ENCODE data around the gene CALCA. TPM values are rescaled to one million over a fixed set of nuclear protein-coding genes. Genes with fewer than 3 reads are reported as not detected.
"Not testable (repeated sequence)": the region's sequence is repeated elsewhere in the genome, so short reads cannot be mapped to it uniquely, and the experiment has no call there.

CALCA gene, protein sequence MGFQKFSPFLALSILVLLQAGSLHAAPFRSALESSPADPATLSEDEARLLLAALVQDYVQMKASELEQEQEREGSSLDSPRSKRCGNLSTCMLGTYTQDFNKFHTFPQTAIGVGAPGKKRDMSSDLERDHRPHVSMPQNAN
- not detected for total RNA-seq

DNA sequence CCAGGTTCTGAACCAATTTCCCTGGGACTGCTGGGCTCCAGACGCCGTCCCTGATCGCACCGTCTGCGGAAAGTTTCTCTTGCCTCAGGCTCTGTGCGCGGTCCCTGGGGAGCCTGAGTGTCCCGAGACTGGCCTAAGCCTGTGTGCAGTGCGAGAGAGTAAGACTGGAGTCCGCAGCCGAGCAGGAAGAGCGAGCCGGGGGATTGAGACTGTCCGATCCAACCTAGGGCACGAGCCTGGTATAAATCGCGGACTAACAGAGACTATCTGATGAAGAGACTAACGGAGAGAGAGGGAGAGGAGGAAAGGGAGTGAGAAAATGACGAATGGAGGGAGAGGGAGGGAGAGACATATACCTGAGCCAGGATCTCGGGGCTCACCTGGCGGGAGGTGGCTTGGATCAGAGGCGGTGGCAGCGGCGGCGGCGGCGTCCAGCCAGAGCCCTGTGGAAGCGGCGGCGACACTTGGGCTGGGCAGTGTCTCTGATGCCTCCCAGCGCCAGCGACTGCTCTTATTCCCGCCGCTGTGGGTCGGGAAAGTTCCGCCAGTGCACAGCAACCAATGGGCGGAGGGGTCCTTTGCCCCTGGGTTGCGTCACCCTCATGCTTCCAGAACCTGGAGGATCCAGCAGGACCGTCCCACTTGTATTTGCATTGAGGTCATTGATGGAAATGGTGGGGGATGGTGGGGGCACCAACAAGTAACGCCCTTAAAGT is at the start of gene CALCA:
TSS of gene CALCA (minus strand) at position 487 of the 716 bp plus-strand sequence. CDS start 1,159 bp downstream, outside the sequence.
- no peak for ATAC-seq
- ChIA-PET CTCF (interaction anchor here (0.6 to 5.4 kb wide), 5 partner anchors 34 to 260 kb away, joined by 3 to 72 read pairs (median 4); no protein-coding TSS in a partner anchor), POLR2A (no interaction called here)
- Mint-ChIP-seq H3K9me3 (ENCODE audit: low read depth) (no peaks in the 10 kb centered on the region), H3K4me3 (peak within 1 kb of the TSS; percentile 54), H3K27ac (no peak within 1 kb of the TSS), H3K27me3 (peaks cover 69% of the 10 kb centered on the region), H3K36me3 (ENCODE audit: low read depth) (no peaks in the 10 kb centered on the region), H3K4me1 (peaks cover 27% of the 10 kb centered on the region)
- intact Hi-C loops (cut with DNase I, micrococcal nuclease) = loop anchor here in 1 of 2 experiments (10.0 kb wide), 1 partner anchor 1633 kb away; no protein-coding TSS in a partner anchor
- DNase-seq = no peak

DNA sequence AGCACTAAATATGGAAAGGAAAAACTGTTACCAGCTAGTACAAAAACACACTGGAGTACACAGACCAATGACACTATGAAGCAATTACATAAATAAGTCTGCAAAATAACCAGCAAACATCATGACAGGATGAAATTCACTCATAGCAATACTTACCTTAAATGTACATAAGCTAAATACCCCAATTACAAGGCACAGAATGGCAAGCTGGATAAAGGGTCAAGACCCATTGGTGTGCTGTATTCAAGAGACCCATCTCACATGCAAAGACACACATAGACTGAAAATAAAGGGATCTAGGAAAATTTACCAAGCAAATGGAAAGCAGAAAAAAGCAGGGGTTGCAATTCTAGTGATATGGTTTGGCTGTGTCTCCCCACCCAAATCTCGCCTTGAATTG is 44.0 kb upstream of the CALCA start:
- no peak overlapping the region for H3K4me3 Mint-ChIP-seq
- H3K27ac Mint-ChIP-seq = no peak overlapping the region
- H3K27me3 Mint-ChIP-seq = peaks cover 10% of the 10 kb centered on the region
- ChIA-PET CTCF (interaction anchor here (1.6 to 2.7 kb wide), 2 partner anchors 10 to 108 kb away, joined by 5 to 17 read pairs; no protein-coding TSS in a partner anchor), POLR2A (interaction anchor here (0.6 kb wide), 1 partner anchor 361 kb away, joined by 3 read pairs; no protein-coding TSS in a partner anchor)
- no peak for ATAC-seq
- peaks cover 13% of the 10 kb centered on the region for H3K9me3 Mint-ChIP-seq (ENCODE audit: low read depth)
- intact Hi-C loops (cut with DNase I, micrococcal nuclease) = no loop called here
- no peaks in the 10 kb centered on the region for H3K36me3 Mint-ChIP-seq (ENCODE audit: low read depth)
- no peak for DNase-seq
- H3K4me1 Mint-ChIP-seq = no peaks in the 10 kb centered on the region

- Mint-ChIP-seq H3K36me3 (ENCODE audit: low read depth) (no peaks in the 10 kb centered on the region), H3K27ac (no peak overlapping the region), H3K9me3 (ENCODE audit: low read depth) (peaks cover 5% of the 10 kb centered on the region), H3K4me3 (no peak overlapping the region), H3K27me3 (peaks cover 11% of the 10 kb centered on the region), H3K4me1 (no peaks in the 10 kb centered on the region)
- CTCF ChIA-PET = interaction anchor here (1.3 to 1.7 kb wide), 2 partner anchors 11 to 17 kb away, joined by 4 to 5 read pairs; no protein-coding TSS in a partner anchor
- POLR2A ChIA-PET = no interaction called here
- DNase-seq = no peak
- intact Hi-C loops (cut with DNase I, micrococcal nuclease) = no loop called here
- ATAC-seq = no peak
Observed at GRCh38 chr11:15011776-15012345, 39.7 kb upstream of the CALCA start.

DNA sequence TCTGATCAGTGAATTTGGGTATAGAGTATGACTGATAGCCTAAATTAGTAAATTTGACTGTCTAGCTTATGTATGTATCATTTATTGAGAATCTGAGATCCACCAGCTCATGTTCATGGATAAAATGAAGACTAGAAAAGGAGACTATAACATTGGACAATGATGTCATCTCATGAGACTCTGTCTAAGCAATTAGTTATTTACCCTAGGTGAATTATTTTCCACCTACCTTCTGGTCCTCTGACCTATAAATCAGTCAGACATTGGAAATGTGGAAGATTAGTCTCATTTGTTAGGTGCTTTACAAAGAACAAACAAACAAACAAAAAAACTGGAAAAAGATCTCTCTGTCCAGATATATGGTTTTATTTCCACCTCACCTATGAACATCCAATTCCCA is 38.7 kb upstream of the CALCA start:
- ChIA-PET POLR2A (no interaction called here), CTCF (interaction anchor here (0.8 kb wide), 1 partner anchor 36 kb away, joined by 3 read pairs; no protein-coding TSS in a partner anchor)
- Mint-ChIP-seq H3K27me3 (peaks cover 9% of the 10 kb centered on the region), H3K4me1 (no peaks in the 10 kb centered on the region), H3K27ac (no peak overlapping the region), H3K9me3 (ENCODE audit: low read depth) (peaks cover 2% of the 10 kb centered on the region), H3K4me3 (no peak overlapping the region), H3K36me3 (ENCODE audit: low read depth) (no peaks in the 10 kb centered on the region)
- DNase-seq (no peak), ATAC-seq (no peak)
- intact Hi-C loops (cut with DNase I, micrococcal nuclease) = no loop called here

DNA sequence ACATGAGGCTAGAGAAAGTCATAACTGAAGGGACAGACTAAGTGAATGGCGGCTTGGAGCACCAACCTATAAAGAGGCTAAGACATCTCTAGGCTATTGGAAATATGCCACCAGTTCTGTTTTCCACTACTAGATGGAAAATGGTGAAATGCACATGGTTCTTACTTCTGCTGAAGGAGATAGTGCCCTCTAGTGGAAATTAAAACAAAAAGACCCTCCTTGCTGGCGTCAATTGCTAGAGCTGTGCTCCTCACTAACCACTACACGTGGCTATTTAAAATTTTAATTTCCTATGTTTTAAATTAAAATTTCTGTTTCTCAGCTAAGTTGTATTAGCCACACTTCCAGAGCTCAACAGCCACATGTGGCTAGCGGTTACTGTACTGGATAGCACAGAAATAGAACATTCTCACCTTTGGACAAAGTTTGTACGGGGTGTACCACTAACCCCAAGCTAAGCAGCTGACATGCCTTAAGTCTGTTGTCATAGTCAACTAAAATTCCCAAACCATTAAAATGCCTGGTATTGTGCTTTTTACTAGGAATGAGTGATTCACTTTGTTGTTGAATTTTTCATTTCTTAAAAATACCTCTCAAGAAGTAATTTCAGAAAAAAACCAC is 34.1 kb upstream of the CALCA start:
- Mint-ChIP-seq H3K27ac (no peak overlapping the region), H3K9me3 (ENCODE audit: low read depth) (no peaks in the 10 kb centered on the region), H3K27me3 (peaks cover 21% of the 10 kb centered on the region), H3K4me3 (no peak overlapping the region), H3K36me3 (ENCODE audit: low read depth) (no peaks in the 10 kb centered on the region), H3K4me1 (no peaks in the 10 kb centered on the region)
- intact Hi-C loops (cut with DNase I, micrococcal nuclease) = loop anchor here (1.0 to 2.0 kb wide), 7 partner anchors 32 to 216 kb away; no protein-coding TSS in a partner anchor
- ChIA-PET POLR2A (no interaction called here), CTCF (interaction anchor here (0.6 to 5.9 kb wide), 40 partner anchors 10 to 470 kb away, joined by 3 to 74 read pairs (median 4); partner anchors contain the start of genes CALCA and CALCB)
- DNase-seq = peak; percentile 17
- peak; percentile 72 for ATAC-seq

GRCh38 chr11:14988133-14988532 is 16.0 kb upstream of the CALCA start:
- H3K27ac Mint-ChIP-seq; DNase-seq; H3K9me3 Mint-ChIP-seq (ENCODE audit: low read depth); POLR2A ChIA-PET; H3K4me1 Mint-ChIP-seq; H3K36me3 Mint-ChIP-seq (ENCODE audit: low read depth); intact Hi-C loops (cut with DNase I, micrococcal nuclease); CTCF ChIA-PET; H3K4me3 Mint-ChIP-seq: not testable (repeated sequence)
- ATAC-seq = peak; percentile 47
- H3K27me3 Mint-ChIP-seq = peaks cover 17% of the 10 kb centered on the region

DNA sequence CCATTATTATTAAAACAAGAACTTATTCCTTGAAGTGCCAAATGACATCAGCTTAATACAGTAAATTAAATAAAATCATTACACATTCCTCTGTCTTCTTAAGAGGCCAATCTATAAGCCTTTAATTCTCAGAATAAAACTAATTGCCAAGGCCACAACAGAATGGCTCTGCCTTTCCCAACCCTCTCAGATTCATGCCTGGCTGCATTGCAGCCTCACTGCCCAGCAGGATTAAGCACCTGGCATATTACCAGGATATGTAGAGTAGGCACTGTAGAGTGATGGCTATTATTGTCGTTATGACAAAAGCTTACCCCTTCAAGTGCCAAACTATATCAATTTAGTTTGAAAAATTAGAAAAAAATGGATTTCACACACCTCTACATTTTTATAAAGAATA is 9.4 kb upstream of the CALCA start:
- H3K4me1 Mint-ChIP-seq = no peaks in the 10 kb centered on the region
- no peaks in the 10 kb centered on the region for H3K9me3 Mint-ChIP-seq (ENCODE audit: low read depth)
- H3K36me3 Mint-ChIP-seq (ENCODE audit: low read depth) = no peaks in the 10 kb centered on the region
- ChIA-PET POLR2A (no interaction called here), CTCF (interaction anchor here (0.6 to 3.1 kb wide), 3 partner anchors 25 to 590 kb away, joined by 3 to 10 read pairs (median 4); no protein-coding TSS in a partner anchor)
- no peak for ATAC-seq
- DNase-seq = no peak
- no peak overlapping the region for H3K4me3 Mint-ChIP-seq
- H3K27ac Mint-ChIP-seq = no peak overlapping the region
- H3K27me3 Mint-ChIP-seq = peaks cover 30% of the 10 kb centered on the region
- intact Hi-C loops (cut with DNase I, micrococcal nuclease) = no loop called here

DNA sequence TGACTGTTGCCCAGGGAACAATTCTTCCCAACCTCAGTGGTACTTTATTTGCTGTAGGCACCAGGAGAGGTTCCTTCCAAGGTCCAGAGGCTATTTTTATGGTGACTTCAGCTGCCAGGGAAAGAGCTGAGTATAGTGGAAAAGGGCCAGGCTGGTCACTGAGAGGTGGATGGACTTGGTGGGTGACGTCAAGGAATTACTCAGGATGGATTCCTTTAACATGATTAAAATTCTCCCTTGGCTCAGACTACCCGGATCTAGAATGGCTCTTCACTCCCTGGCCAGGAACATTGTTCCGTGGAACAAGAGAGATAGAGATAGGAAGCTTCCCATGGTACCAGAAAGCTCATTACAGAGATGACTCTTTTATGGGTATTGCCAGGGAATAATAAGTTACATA is 8.7 kb upstream of the CALCA start:
- Mint-ChIP-seq H3K27me3 (peaks cover 34% of the 10 kb centered on the region), H3K36me3 (ENCODE audit: low read depth) (no peaks in the 10 kb centered on the region), H3K4me1 (no peaks in the 10 kb centered on the region), H3K4me3 (no peak overlapping the region), H3K9me3 (ENCODE audit: low read depth) (no peaks in the 10 kb centered on the region), H3K27ac (no peak overlapping the region)
- DNase-seq = no peak
- POLR2A ChIA-PET = no interaction called here
- intact Hi-C loops (cut with DNase I, micrococcal nuclease) = no loop called here
- ATAC-seq = no peak
- CTCF ChIA-PET = interaction anchor here (0.7 to 3.1 kb wide), 4 partner anchors 25 to 97 kb away, joined by 3 to 10 read pairs (median 4); no protein-coding TSS in a partner anchor

- ATAC-seq = no peak
- Mint-ChIP-seq H3K36me3 (ENCODE audit: low read depth) (no peaks in the 10 kb centered on the region), H3K4me3 (no peak overlapping the region), H3K4me1 (peaks cover 23% of the 10 kb centered on the region), H3K27me3 (peaks cover 59% of the 10 kb centered on the region), H3K9me3 (ENCODE audit: low read depth) (no peaks in the 10 kb centered on the region), H3K27ac (no peak overlapping the region)
- DNase-seq = no peak
- intact Hi-C loops (cut with DNase I, micrococcal nuclease) = loop anchor here in 1 of 2 experiments (5.0 to 10.0 kb wide), 2 partner anchors 230 to 1628 kb away; no protein-coding TSS in a partner anchor
- ChIA-PET POLR2A (no interaction called here), CTCF (interaction anchor here (4.4 to 5.4 kb wide), 2 partner anchors 30 to 98 kb away, joined by 65 to 72 read pairs; partner anchors contain the start of gene CALCB)
Observed at GRCh38 chr11:14977101-14977880, 5.1 kb upstream of the CALCA start.

DNA sequence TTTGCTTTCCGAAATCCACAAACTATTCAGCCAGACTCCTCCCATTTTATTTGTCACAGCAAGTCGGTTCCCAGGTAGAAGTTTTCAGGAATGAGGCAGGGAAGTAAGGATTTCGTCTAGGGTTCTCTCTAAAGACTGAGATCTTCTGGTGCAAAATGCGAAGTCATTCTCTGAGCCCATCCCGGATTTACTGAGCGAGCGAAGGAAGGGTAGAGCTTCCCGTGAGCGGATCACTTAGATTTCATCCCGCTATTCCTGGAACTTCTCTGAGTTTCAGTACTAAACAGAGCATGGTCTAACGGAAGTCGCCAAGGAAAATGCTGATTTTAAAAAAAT is 3.1 kb upstream of the CALCA start:
- no peak overlapping the region for H3K27ac Mint-ChIP-seq
- peaks cover 27% of the 10 kb centered on the region for H3K4me1 Mint-ChIP-seq
- DNase-seq (no peak), ATAC-seq (no peak)
- intact Hi-C loops (cut with DNase I, micrococcal nuclease) = loop anchor here (2.0 to 10.0 kb wide), 4 partner anchors 68 to 1630 kb away; no protein-coding TSS in a partner anchor
- peak overlapping the region; percentile 54 for H3K4me3 Mint-ChIP-seq
- CTCF ChIA-PET = interaction anchor here (0.8 to 5.4 kb wide), 19 partner anchors 8 to 581 kb away, joined by 3 to 72 read pairs (median 4); partner anchors contain the start of genes CALCB and CYP2R1
- POLR2A ChIA-PET = no interaction called here
- no peaks in the 10 kb centered on the region for H3K9me3 Mint-ChIP-seq (ENCODE audit: low read depth)
- H3K36me3 Mint-ChIP-seq (ENCODE audit: low read depth) = no peaks in the 10 kb centered on the region
- H3K27me3 Mint-ChIP-seq = peaks cover 65% of the 10 kb centered on the region

Data from activated CD4-positive, alpha-beta T cell treated with anti-CD3 and anti-CD28 coated beads for 36 hours (primary cell).